HEK293 (cell line): ENCODE results near the gene ALDH16A1.

Source experiments
- ATF2 ChIP-seq: fragments of 450-650 bp; formaldehyde crosslinking; IDR thresholded peaks from 2 replicates; pipeline ENCODE4 v1.5.1; 2016; ENCODE audit warnings: missing biosample characterization, missing genetic modification characterization, low read depth
- CTCF ChIP-seq: fragments of 450-650 bp; formaldehyde crosslinking; IDR thresholded peaks from 2 replicates; pipeline ENCODE4 v1.5.1; 2016; ENCODE audit warnings: missing biosample characterization, missing genetic modification characterization
- REPIN1 ChIP-seq: fragments of 450-650 bp; formaldehyde crosslinking; IDR thresholded peaks from 2 replicates; pipeline ENCODE4 v1.5.1; 2017; ENCODE audit warnings: missing biosample characterization, missing genetic modification characterization, low read depth
- ZBTB20 ChIP-seq: fragments of 450-650 bp; formaldehyde crosslinking; IDR thresholded peaks from 2 replicates; pipeline ENCODE4 v1.5.1; 2016; ENCODE audit warnings: missing biosample characterization, missing genetic modification characterization
- ZBTB8A ChIP-seq: fragments of 450-650 bp; formaldehyde crosslinking; IDR thresholded peaks from 2 replicates; pipeline ENCODE4 v1.5.1; 2016; ENCODE audit warnings: missing biosample characterization, missing genetic modification characterization
- ZFP41 ChIP-seq: fragments of 450-650 bp; formaldehyde crosslinking; IDR thresholded peaks from 2 replicates; pipeline ENCODE4 v1.5.1; 2016; ENCODE audit warnings: missing biosample characterization, missing genetic modification characterization, borderline replicate concordance
- ZNF324 ChIP-seq: fragments of 450-650 bp; formaldehyde crosslinking; IDR thresholded peaks from 2 replicates; pipeline ENCODE4 v1.5.1; 2016; ENCODE audit warnings: missing biosample characterization, missing genetic modification characterization
- ZNF510 ChIP-seq: fragments of 450-650 bp; formaldehyde crosslinking; IDR thresholded peaks from 2 replicates; pipeline ENCODE4 v1.5.1; 2018; ENCODE audit warnings: mild to moderate bottlenecking, missing genetic modification characterization, missing biosample characterization; ENCODE audit not compliant: insufficient replicate concordance
- ZNF549 ChIP-seq: fragments of 450-650 bp; IDR thresholded peaks from 2 replicates; pipeline ENCODE4 v1.5.1; 2018; ENCODE audit warnings: missing biosample characterization, missing genetic modification characterization, mild to moderate bottlenecking, inconsistent platforms, moderate library complexity
- ZNF792 ChIP-seq: fragments of 450-650 bp; formaldehyde crosslinking; IDR thresholded peaks from 2 replicates; pipeline ENCODE4 v1.5.1; 2016; ENCODE audit warnings: missing biosample characterization, missing genetic modification characterization
- TF ChIP-seq, protein P1 (sequence below): fragments of 450-650 bp; IDR thresholded peaks from 2 replicates; pipeline ENCODE4 v1.5.1; 2018; ENCODE audit warnings: missing biosample characterization, missing genetic modification characterization
- TF ChIP-seq, protein P2 (sequence below): fragments of 450-650 bp; formaldehyde crosslinking; IDR thresholded peaks from 2 replicates; pipeline ENCODE4 v1.5.1; 2017; ENCODE audit warnings: missing biosample characterization, missing genetic modification characterization
- TF ChIP-seq, protein P3 (sequence below): fragments of 450-650 bp; formaldehyde crosslinking; IDR thresholded peaks from 2 replicates; pipeline ENCODE4 v1.5.1; 2016; ENCODE audit warnings: missing biosample characterization, missing genetic modification characterization
- TF ChIP-seq, protein P4 (sequence below): fragments of 450-650 bp; formaldehyde crosslinking; IDR thresholded peaks from 2 replicates; pipeline ENCODE4 v1.5.0; 2017; ENCODE audit warnings: missing biosample characterization, missing genetic modification characterization, borderline replicate concordance

DNA sequence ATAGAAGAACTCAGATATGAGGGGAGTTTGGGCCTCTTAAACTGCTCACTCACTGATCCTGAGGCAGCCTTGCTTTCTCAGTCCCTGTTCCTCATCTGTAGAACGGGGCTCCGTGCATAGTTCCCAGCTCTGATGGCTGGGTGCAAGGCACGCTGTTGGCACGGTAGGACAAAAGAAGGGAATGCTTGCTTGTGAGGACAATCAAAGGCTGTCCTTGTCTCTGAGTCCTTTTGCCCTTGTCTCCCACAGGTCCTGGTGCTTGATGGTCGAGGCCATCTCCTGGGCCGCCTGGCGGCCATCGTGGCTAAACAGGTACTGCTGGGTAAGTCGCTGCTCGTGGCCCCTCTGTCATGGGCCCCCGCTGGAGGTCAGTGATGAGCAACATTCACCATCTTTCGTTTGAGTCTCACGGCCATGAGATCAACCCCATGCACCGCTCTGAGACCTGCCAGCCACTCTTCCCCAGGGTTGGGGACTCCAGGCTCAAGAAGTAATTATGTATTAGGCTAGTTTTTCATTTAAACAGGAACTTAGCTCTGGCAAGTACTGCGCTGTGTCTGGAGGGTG is 36.7 kb downstream of the ALDH16A1 start:
- peak; percentile 85 for TF ChIP-seq CTCF (tag by site-specific recombination)
- TF ChIP-seq ZBTB8A (tag by site-specific recombination), result no peak
- TF ChIP-seq, protein P1, sequence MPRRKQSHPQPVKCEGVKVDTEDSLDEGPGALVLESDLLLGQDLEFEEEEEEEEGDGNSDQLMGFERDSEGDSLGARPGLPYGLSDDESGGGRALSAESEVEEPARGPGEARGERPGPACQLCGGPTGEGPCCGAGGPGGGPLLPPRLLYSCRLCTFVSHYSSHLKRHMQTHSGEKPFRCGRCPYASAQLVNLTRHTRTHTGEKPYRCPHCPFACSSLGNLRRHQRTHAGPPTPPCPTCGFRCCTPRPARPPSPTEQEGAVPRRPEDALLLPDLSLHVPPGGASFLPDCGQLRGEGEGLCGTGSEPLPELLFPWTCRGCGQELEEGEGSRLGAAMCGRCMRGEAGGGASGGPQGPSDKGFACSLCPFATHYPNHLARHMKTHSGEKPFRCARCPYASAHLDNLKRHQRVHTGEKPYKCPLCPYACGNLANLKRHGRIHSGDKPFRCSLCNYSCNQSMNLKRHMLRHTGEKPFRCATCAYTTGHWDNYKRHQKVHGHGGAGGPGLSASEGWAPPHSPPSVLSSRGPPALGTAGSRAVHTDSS, result no peak
- no peak for TF ChIP-seq REPIN1 (tag by site-specific recombination)
- no peak for TF ChIP-seq ZNF510 (tag by site-specific recombination)
- TF ChIP-seq ATF2 (tag by site-specific recombination), result no peak
- no peak for TF ChIP-seq ZFP41
- TF ChIP-seq, protein P2, sequence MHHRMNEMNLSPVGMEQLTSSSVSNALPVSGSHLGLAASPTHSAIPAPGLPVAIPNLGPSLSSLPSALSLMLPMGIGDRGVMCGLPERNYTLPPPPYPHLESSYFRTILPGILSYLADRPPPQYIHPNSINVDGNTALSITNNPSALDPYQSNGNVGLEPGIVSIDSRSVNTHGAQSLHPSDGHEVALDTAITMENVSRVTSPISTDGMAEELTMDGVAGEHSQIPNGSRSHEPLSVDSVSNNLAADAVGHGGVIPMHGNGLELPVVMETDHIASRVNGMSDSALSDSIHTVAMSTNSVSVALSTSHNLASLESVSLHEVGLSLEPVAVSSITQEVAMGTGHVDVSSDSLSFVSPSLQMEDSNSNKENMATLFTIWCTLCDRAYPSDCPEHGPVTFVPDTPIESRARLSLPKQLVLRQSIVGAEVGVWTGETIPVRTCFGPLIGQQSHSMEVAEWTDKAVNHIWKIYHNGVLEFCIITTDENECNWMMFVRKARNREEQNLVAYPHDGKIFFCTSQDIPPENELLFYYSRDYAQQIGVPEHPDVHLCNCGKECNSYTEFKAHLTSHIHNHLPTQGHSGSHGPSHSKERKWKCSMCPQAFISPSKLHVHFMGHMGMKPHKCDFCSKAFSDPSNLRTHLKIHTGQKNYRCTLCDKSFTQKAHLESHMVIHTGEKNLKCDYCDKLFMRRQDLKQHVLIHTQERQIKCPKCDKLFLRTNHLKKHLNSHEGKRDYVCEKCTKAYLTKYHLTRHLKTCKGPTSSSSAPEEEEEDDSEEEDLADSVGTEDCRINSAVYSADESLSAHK (tag by site-specific recombination), result no peak
- TF ChIP-seq, protein P3, sequence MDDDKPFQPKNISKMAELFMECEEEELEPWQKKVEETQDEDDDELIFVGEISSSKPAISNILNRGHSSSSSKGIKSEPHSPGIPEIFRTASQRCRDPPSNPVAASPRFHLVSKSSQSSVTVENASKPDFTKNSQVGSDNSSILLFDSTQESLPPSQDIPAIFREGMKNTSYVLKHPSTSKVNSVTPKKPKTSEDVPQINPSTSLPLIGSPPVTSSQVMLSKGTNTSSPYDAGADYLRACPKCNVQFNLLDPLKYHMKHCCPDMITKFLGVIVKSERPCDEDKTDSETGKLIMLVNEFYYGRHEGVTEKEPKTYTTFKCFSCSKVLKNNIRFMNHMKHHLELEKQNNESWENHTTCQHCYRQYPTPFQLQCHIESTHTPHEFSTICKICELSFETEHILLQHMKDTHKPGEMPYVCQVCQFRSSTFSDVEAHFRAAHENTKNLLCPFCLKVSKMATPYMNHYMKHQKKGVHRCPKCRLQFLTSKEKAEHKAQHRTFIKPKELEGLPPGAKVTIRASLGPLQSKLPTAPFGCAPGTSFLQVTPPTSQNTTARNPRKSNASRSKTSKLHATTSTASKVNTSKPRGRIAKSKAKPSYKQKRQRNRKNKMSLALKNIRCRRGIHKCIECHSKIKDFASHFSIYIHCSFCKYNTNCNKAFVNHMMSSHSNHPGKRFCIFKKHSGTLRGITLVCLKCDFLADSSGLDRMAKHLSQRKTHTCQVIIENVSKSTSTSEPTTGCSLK (tag by site-specific recombination), result no peak
- TF ChIP-seq, protein P4, sequence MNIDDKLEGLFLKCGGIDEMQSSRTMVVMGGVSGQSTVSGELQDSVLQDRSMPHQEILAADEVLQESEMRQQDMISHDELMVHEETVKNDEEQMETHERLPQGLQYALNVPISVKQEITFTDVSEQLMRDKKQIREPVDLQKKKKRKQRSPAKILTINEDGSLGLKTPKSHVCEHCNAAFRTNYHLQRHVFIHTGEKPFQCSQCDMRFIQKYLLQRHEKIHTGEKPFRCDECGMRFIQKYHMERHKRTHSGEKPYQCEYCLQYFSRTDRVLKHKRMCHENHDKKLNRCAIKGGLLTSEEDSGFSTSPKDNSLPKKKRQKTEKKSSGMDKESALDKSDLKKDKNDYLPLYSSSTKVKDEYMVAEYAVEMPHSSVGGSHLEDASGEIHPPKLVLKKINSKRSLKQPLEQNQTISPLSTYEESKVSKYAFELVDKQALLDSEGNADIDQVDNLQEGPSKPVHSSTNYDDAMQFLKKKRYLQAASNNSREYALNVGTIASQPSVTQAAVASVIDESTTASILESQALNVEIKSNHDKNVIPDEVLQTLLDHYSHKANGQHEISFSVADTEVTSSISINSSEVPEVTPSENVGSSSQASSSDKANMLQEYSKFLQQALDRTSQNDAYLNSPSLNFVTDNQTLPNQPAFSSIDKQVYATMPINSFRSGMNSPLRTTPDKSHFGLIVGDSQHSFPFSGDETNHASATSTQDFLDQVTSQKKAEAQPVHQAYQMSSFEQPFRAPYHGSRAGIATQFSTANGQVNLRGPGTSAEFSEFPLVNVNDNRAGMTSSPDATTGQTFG (tag by site-specific recombination), result no peak
- no peak for TF ChIP-seq ZNF792 (tag by site-specific recombination)
- TF ChIP-seq ZNF549, result no peak
- no peak for TF ChIP-seq ZBTB20 (tag by site-specific recombination)
- TF ChIP-seq ZNF324 (tag by site-specific recombination), result no peak
